GM18951 (cell line): ENCODE results near the gene SEPSECS.

Experiments
- POLR2A ChIP-seq: IDR thresholded peaks from 4 replicates; pipeline ENCODE4 v1.6.1; 2011; ENCODE audit warnings: mild to moderate bottlenecking; ENCODE audit not compliant: insufficient read length, insufficient read depth; ENCODE audit errors: extremely low read depth
- in situ Hi-C: fragments of 300-500 bp; cut with MboI; formaldehyde crosslinking; loops from one replicate; pipeline ENCODE4 v1.12.0; 2022; ENCODE audit warnings: low sequenced_read_pairs, mixed read lengths, inconsistent platforms; ENCODE audit not compliant: unreplicated experiment

SEPSECS gene

GRCh38 chr4:25078523-25078922, 81.7 kb downstream of the SEPSECS start:
- in situ Hi-C loops = no loop called here
- TF ChIP-seq POLR2A = no peak

- TF ChIP-seq POLR2A = no peak
- in situ Hi-C loops = no loop called here
These were observed 83.4 kb downstream of the SEPSECS start for GRCh38 chr4:25076625-25077398.

GRCh38 chr4:25075851-25076250, 84.4 kb downstream of the SEPSECS start:
- in situ Hi-C loops = no loop called here
- no peak for TF ChIP-seq POLR2A

- in situ Hi-C loops = no loop called here
- no peak for TF ChIP-seq POLR2A
These were observed 85.1 kb downstream of the SEPSECS start for GRCh38 chr4:25075129-25075528.

GRCh38 chr4:25070545-25070944, 89.7 kb downstream of the SEPSECS start:
- TF ChIP-seq POLR2A = no peak
- in situ Hi-C loops = no loop called here
